ENCODE data around the gene ACO1.

GRCh38 chr9:32399110-32399815 is 14.8 kb downstream of the ACO1 start:
- TF ChIP-seq CTCF (IDR thresholded peaks at IDR 0.05) (no peak), POLR2A (IDR thresholded peaks at IDR 0.05) (no peak)
